ENCODE measurements around the gene PCDHGA2.
"Not testable (repeated sequence)": the region's sequence is repeated elsewhere in the genome, so short reads cannot be mapped to it uniquely, and the experiment has no call there.

DNA sequence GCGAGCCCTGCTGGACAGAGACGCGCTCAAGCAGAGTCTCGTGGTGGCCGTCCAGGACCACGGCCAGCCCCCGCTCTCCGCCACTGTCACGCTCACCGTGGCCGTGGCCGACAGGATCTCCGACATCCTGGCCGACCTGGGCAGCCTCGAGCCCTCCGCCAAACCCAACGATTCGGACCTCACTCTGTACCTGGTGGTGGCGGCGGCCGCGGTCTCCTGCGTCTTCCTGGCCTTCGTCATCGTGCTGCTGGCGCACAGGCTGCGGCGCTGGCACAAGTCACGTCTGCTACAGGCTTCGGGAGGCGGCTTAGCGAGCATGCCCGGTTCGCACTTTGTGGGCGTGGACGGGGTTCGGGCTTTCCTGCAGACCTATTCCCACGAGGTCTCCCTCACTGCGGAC is 6.0 kb upstream of the PCDHGA2 start:
- TF ChIP-seq POLR2A, CTCF (IDR thresholded peaks at IDR 0.05): not testable (repeated sequence)
